ENCODE measurements around the gene C1QL2.

C1QL2 gene

GRCh38 chr2:119202610-119203310 lies 44.2 kb upstream of the C1QL2 start:
- no peak for TF ChIP-seq CTCF (IDR thresholded peaks at IDR 0.05)
- Histone ChIP-seq H3K27ac (no peak overlapping the region), H3K27me3 (peaks cover 0 to 2% of the 10 kb centered on the region in 2 donors), H3K36me3 (no peaks in the 10 kb centered on the region), H3K4me1 (no peaks in the 10 kb centered on the region), H3K4me3 (no peak overlapping the region), H3K9me3 (no peaks in the 10 kb centered on the region)
- DNase-seq = no peak
- intact Hi-C loops (cut with DNase I; ENCODE audit: low total_unique reads) = no loop called here

GRCh38 chr2:119201815-119202214 lies 43.3 kb upstream of the C1QL2 start:
- H3K27ac ChIP-seq = no peak overlapping the region
- H3K27me3 ChIP-seq = peaks cover 0 to 2% of the 10 kb centered on the region in 2 donors
- intact Hi-C loops (cut with DNase I; ENCODE audit: low total_unique reads) = no loop called here
- no peak for TF ChIP-seq CTCF (IDR thresholded peaks at IDR 0.05)
- H3K4me3 ChIP-seq = no peak overlapping the region
- no peaks in the 10 kb centered on the region for H3K36me3 ChIP-seq
- no peaks in the 10 kb centered on the region for H3K4me1 ChIP-seq
- DNase-seq = no peak
- H3K9me3 ChIP-seq = no peaks in the 10 kb centered on the region

GRCh38 chr2:119198240-119198840 lies 39.8 kb upstream of the C1QL2 start:
- no peak for TF ChIP-seq CTCF (IDR thresholded peaks at IDR 0.05)
- no peak overlapping the region for H3K4me3 ChIP-seq
- H3K9me3 ChIP-seq = no peaks in the 10 kb centered on the region
- no peaks in the 10 kb centered on the region for H3K36me3 ChIP-seq
- H3K4me1 ChIP-seq = no peaks in the 10 kb centered on the region
- intact Hi-C loops (cut with DNase I; ENCODE audit: low total_unique reads) = no loop called here
- no peak for DNase-seq
- no peak overlapping the region for H3K27ac ChIP-seq
- peaks cover 0 to 12% of the 10 kb centered on the region in 2 donors for H3K27me3 ChIP-seq

- Histone ChIP-seq H3K4me3 (no peak overlapping the region), H3K27me3 (peaks cover 0 to 17% of the 10 kb centered on the region in 2 donors), H3K27ac (no peak overlapping the region), H3K4me1 (no peaks in the 10 kb centered on the region), H3K36me3 (no peaks in the 10 kb centered on the region), H3K9me3 (no peaks in the 10 kb centered on the region)
- intact Hi-C loops (cut with DNase I; ENCODE audit: low total_unique reads) = no loop called here
- DNase-seq = no peak
- no peak for TF ChIP-seq CTCF (IDR thresholded peaks at IDR 0.05)
Measured at GRCh38 chr2:119197529-119198239, 39.1 kb upstream of the C1QL2 start.

GRCh38 chr2:119197126-119197405 lies 38.5 kb upstream of the C1QL2 start:
- Histone ChIP-seq H3K9me3 (no peaks in the 10 kb centered on the region), H3K36me3 (no peaks in the 10 kb centered on the region), H3K27ac (no peak overlapping the region), H3K27me3 (peaks cover 0 to 17% of the 10 kb centered on the region in 2 donors), H3K4me3 (no peak overlapping the region), H3K4me1 (no peaks in the 10 kb centered on the region)
- intact Hi-C loops (cut with DNase I; ENCODE audit: low total_unique reads) = no loop called here
- DNase-seq = no peak
- TF ChIP-seq CTCF (IDR thresholded peaks at IDR 0.05) = no peak

Measured in tibial artery (tissue), 4 donors.